Stimulated activated CD4-positive, alpha-beta T cell treated with anti-CD3 and anti-CD28 coated beads, TNF-alpha, amount 100 ng/mL, for 24 hours (primary cell): ENCODE results near the gene INPPL1.

Experiments
- DNase-seq, 3 experiments: peaks; one replicate each; pipeline ENCODE4 v3.0.0-alpha.2; 2020; ENCODE audit warnings: low read depth in 3 of 3

Gene INPPL1

GRCh38 chr11:72231396-72232259, 7.1 kb downstream of the INPPL1 start:
- DNase-seq, result no peak

GRCh38 chr11:72232260-72233055, 7.9 kb downstream of the INPPL1 start:
- no peak for DNase-seq

- DNase-seq, result no peak
Observed at GRCh38 chr11:72233056-72233772, 8.6 kb downstream of the INPPL1 start.

- DNase-seq, result no peak
Observed at GRCh38 chr11:72233773-72234513, 9.4 kb downstream of the INPPL1 start.

- DNase-seq, result no peak
Observed at GRCh38 chr11:72234514-72234830, 9.9 kb downstream of the INPPL1 start.

GRCh38 chr11:72234920-72235319, 10.4 kb downstream of the INPPL1 start:
- DNase-seq, result no peak

GRCh38 chr11:72235351-72236057, 10.9 kb downstream of the INPPL1 start:
- no peak for DNase-seq

GRCh38 chr11:72236083-72236697, 11.6 kb downstream of the INPPL1 start:
- no peak for DNase-seq

GRCh38 chr11:72236774-72237111, 12.2 kb downstream of the INPPL1 start:
- no peak for DNase-seq

GRCh38 chr11:72237112-72237931, 12.8 kb downstream of the INPPL1 start:
- DNase-seq, result no peak

GRCh38 chr11:72238040-72238450, 13.5 kb downstream of the INPPL1 start:
- no peak for DNase-seq

GRCh38 chr11:72238492-72239312, 14.1 kb downstream of the INPPL1 start:
- no peak for DNase-seq

GRCh38 chr11:72239313-72239848, 14.8 kb downstream of the INPPL1 start:
- no peak for DNase-seq

- DNase-seq, result no peak
Observed at GRCh38 chr11:72239849-72240460, 15.4 kb downstream of the INPPL1 start.

GRCh38 chr11:72240461-72241290, 16.1 kb downstream of the INPPL1 start:
- DNase-seq, result no peak

GRCh38 chr11:72241291-72241781, 16.8 kb downstream of the INPPL1 start:
- no peak for DNase-seq

- no peak for DNase-seq
Observed at GRCh38 chr11:72242141-72242540, 17.6 kb downstream of the INPPL1 start.
